Hepatocyte (in vitro differentiated cells): Measurements from ENCODE around the gene DGKI. TPM values are rescaled to one million over a fixed set of nuclear protein-coding genes. Genes with fewer than 3 reads are reported as not detected.

Experiments
- DNase-seq: peaks from one replicate; pipeline ENCODE4 v3.0.0-alpha.2; 2016; ENCODE audit warnings: low spot score
- H2AFZ ChIP-seq: fragments of 200-600 bp; sonication (generic); 2 replicates; pipeline ENCODE4 v1.6.0; 2016; ENCODE audit warnings: antibody characterized with exemption, mild to moderate bottlenecking
- H3K27ac ChIP-seq: fragments of 200-600 bp; sonication (generic); 2 replicates; pipeline ENCODE4 v1.5.1; 2016; ENCODE audit warnings: mild to moderate bottlenecking
- H3K27me3 ChIP-seq: fragments of 200-600 bp; sonication (generic); 2 replicates; pipeline ENCODE4 v1.6.1; 2016
- H3K36me3 ChIP-seq: fragments of 200-600 bp; sonication (generic); replicated peaks from 2 replicates; pipeline ENCODE4 v1.5.1; 2016; ENCODE audit warnings: low read depth; ENCODE audit not compliant: insufficient read depth
- H3K4me1 ChIP-seq: fragments of 200-600 bp; sonication (generic); 2 replicates; pipeline ENCODE4 v1.5.1; 2016; ENCODE audit warnings: mild to moderate bottlenecking, moderate library complexity; ENCODE audit not compliant: insufficient read depth
- H3K4me2 ChIP-seq: fragments of 200-600 bp; sonication (generic); 2 replicates; pipeline ENCODE4 v1.6.0; 2016
- H3K4me3 ChIP-seq: fragments of 200-600 bp; sonication (generic); 2 replicates; pipeline ENCODE4 v1.5.1; 2016; ENCODE audit warnings: mild to moderate bottlenecking
- H3K79me2 ChIP-seq: fragments of 200-600 bp; sonication (generic); 2 replicates; pipeline ENCODE4 v1.6.0; 2017; ENCODE audit warnings: mild to moderate bottlenecking
- H3K9me2 ChIP-seq: fragments of 200-600 bp; sonication (generic); replicated peaks from 2 replicates; pipeline ENCODE4 v1.6.0; 2017; ENCODE audit warnings: mild to moderate bottlenecking; ENCODE audit not compliant: insufficient read depth
- H3K9me3 ChIP-seq: fragments of 200-600 bp; sonication (generic); 2 replicates; pipeline ENCODE4 v1.5.1; 2016; ENCODE audit warnings: low read depth, mild to moderate bottlenecking
- H4K20me1 ChIP-seq: fragments of 200-600 bp; sonication (generic); 2 replicates; pipeline ENCODE4 v1.6.0; 2016; ENCODE audit warnings: mild to moderate bottlenecking; ENCODE audit not compliant: insufficient read depth, poor library complexity, severe bottlenecking
- CTCF ChIP-seq: fragments of 200-600 bp; sonication (generic); IDR thresholded peaks from 2 replicates; pipeline ENCODE4 v1.5.1; 2016; ENCODE audit warnings: antibody characterized with exemption, mild to moderate bottlenecking; ENCODE audit not compliant: poor library complexity
- EZH2 ChIP-seq: fragments of 200-600 bp; sonication (generic); IDR thresholded peaks from 2 replicates; pipeline ENCODE4 v1.6.1; 2016; ENCODE audit warnings: antibody characterized with exemption, mild to moderate bottlenecking, borderline replicate concordance
- EZH2phosphoT487 ChIP-seq: fragments of 200-600 bp; sonication (generic); IDR thresholded peaks from one replicate; pipeline ENCODE4 v1.6.1; 2018; ENCODE audit warnings: antibody characterized with exemption, mild to moderate bottlenecking, low read depth, moderate library complexity; ENCODE audit not compliant: unreplicated experiment, severe bottlenecking
- WGBS: methylation state at CpG from one replicate; pipeline ENCODE4 v1.1.6; 2016; ENCODE audit warnings: low lambda C conversion rate; ENCODE audit errors: missing lambda C conversion rate; 5-methylcytosine and 5-hydroxymethylcytosine counted together
- polyA plus RNA-seq: library from polyadenylated mRNA; unstranded; fragments of >200 nt; fragmentation: Nextera tagmentation; extraction: Ambion mirVana; gene quantifications from 2 replicates; pipeline ENCODE4 v1.2.1, GENCODE V29; 2016
- total RNA-seq: library from RNA; depleted of rRNA; stranded (reverse); fragments of >200 nt; gene quantifications from 2 replicates; pipeline ENCODE4 v1.2.3, GENCODE V29; 2014

DGKI gene
- total and polyA plus RNA-seq, 2 experiments from 2014 or later: 0.47 to 1.8 TPM

GRCh38 chr7:137396051-137396450 is 450.7 kb downstream of the DGKI start:
- no peak for TF ChIP-seq EZH2
- no peak for TF ChIP-seq CTCF
- TF ChIP-seq EZH2phosphoT487: no peak
- DNase-seq: no peak
- H3K9me3 ChIP-seq: no peaks in the 10 kb centered on the region
- no peak overlapping the region for H3K4me2 ChIP-seq
- H3K4me1 ChIP-seq: no peaks in the 10 kb centered on the region
- no peak overlapping the region for H2AFZ ChIP-seq
- H3K79me2 ChIP-seq: no peaks in the 10 kb centered on the region
- no peaks in the 10 kb centered on the region for H4K20me1 ChIP-seq
- no peaks in the 10 kb centered on the region for H3K27me3 ChIP-seq
- no peak overlapping the region for H3K4me3 ChIP-seq
- no peaks in the 10 kb centered on the region for H3K36me3 ChIP-seq
- H3K27ac ChIP-seq: no peak overlapping the region
- 91% methylated on average over 4 of the region's 4 CpGs for WGBS
- no peaks in the 10 kb centered on the region for H3K9me2 ChIP-seq

- 89% methylated on average over 9 of the region's 9 CpGs for WGBS
- Histone ChIP-seq H3K4me3 (no peak overlapping the region), H3K79me2 (no peaks in the 10 kb centered on the region), H3K36me3 (no peaks in the 10 kb centered on the region), H4K20me1 (no peaks in the 10 kb centered on the region), H3K9me3 (no peaks in the 10 kb centered on the region), H3K4me1 (no peaks in the 10 kb centered on the region), H3K27ac (no peak overlapping the region), H3K4me2 (no peak overlapping the region), H3K9me2 (no peaks in the 10 kb centered on the region), H3K27me3 (no peaks in the 10 kb centered on the region), H2AFZ (no peak overlapping the region)
- DNase-seq: peak; percentile 5
- TF ChIP-seq EZH2phosphoT487 (no peak), EZH2 (no peak), CTCF (no peak)
These were observed 451.4 kb downstream of the DGKI start for GRCh38 chr7:137395420-137395819.

GRCh38 chr7:137393570-137393969 is 453.2 kb downstream of the DGKI start:
- Histone ChIP-seq H3K27me3 (no peaks in the 10 kb centered on the region), H2AFZ (no peak overlapping the region), H3K4me3 (no peak overlapping the region), H3K79me2 (no peaks in the 10 kb centered on the region), H3K9me3 (no peaks in the 10 kb centered on the region), H4K20me1 (no peaks in the 10 kb centered on the region), H3K36me3 (no peaks in the 10 kb centered on the region), H3K9me2 (no peaks in the 10 kb centered on the region), H3K4me1 (no peaks in the 10 kb centered on the region), H3K4me2 (no peak overlapping the region), H3K27ac (no peak overlapping the region)
- TF ChIP-seq CTCF: no peak
- no peak for DNase-seq

- no peaks in the 10 kb centered on the region for H3K4me1 ChIP-seq
- no peak overlapping the region for H3K4me2 ChIP-seq
- WGBS: 44% methylated on average over 1 of the region's 1 CpG
- H3K9me3 ChIP-seq: no peaks in the 10 kb centered on the region
- DNase-seq: peak; percentile 6
- TF ChIP-seq CTCF: no peak
- no peak for TF ChIP-seq EZH2
- TF ChIP-seq EZH2phosphoT487: no peak
- H2AFZ ChIP-seq: no peak overlapping the region
- H3K27ac ChIP-seq: peak overlapping the region; percentile 59
- H3K4me3 ChIP-seq: no peak overlapping the region
- no peaks in the 10 kb centered on the region for H3K79me2 ChIP-seq
- no peaks in the 10 kb centered on the region for H3K36me3 ChIP-seq
- no peaks in the 10 kb centered on the region for H3K9me2 ChIP-seq
- H3K27me3 ChIP-seq: no peaks in the 10 kb centered on the region
- H4K20me1 ChIP-seq: no peaks in the 10 kb centered on the region
These were observed 456.7 kb downstream of the DGKI start for GRCh38 chr7:137390076-137390475.
